ENCODE results near the gene S100A7.

GRCh38 chr1:153470707-153471106, 10.3 kb upstream of the S100A7 start:
- no peak for TF ChIP-seq EP300 (IDR thresholded peaks at IDR 0.05)
- TF ChIP-seq CTCF (IDR thresholded peaks at IDR 0.05), result no peak
- TF ChIP-seq POLR2A (IDR thresholded peaks at IDR 0.05), result no peak
